Measurements from ENCODE around the gene NDUFAF7. TPM values are rescaled to one million over a fixed set of nuclear protein-coding genes. Genes with fewer than 3 reads are reported as not detected.

NDUFAF7 gene
- total RNA-seq, 1 experiment from 2014 or later, result 38.0 TPM

DNA sequence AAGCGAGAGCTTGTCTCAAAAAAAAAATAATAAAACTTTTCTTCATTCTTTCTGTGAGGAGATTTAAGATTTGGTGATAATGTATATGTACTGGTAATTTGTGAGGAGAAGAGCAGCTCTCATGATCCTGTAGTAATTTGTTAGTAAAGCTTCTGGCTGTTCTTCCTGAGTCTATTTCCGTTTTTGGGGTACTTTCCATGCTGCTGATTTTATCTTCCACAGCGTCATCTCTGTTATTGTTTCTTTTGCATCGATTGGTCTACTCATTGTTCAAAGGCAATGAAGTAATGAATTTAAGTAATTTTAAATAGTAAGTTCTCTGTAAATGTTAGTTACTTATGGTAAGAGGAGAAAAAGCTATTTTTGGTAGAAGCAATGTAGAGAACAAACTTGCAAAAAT, 12.0 kb downstream of the NDUFAF7 start:
- H3K4me3 Mint-ChIP-seq (ENCODE audit: unreplicated experiment), result no peak overlapping the region
- intact Hi-C loops (cut with micrococcal nuclease; ENCODE audit: unreplicated experiment), result no loop called here
- H3K9me3 ChIP-seq, result no peaks in the 10 kb centered on the region
- peaks cover 1% of the 10 kb centered on the region; the same call in 1 of the 2 replicates for H3K36me3 ChIP-seq (ENCODE audit: control insufficient read depth, insufficient read depth, low read length)
- CTCF ChIA-PET, result no interaction called here
- no peaks in the 10 kb centered on the region for H3K4me1 ChIP-seq
- H3K4me3 ChIP-seq (ENCODE audit: low read depth, low read length), result no peak overlapping the region
- no peaks in the 10 kb centered on the region for H3K27me3 Mint-ChIP-seq (ENCODE audit: insufficient read depth, unreplicated experiment)
- TF ChIP-seq, protein P1, sequence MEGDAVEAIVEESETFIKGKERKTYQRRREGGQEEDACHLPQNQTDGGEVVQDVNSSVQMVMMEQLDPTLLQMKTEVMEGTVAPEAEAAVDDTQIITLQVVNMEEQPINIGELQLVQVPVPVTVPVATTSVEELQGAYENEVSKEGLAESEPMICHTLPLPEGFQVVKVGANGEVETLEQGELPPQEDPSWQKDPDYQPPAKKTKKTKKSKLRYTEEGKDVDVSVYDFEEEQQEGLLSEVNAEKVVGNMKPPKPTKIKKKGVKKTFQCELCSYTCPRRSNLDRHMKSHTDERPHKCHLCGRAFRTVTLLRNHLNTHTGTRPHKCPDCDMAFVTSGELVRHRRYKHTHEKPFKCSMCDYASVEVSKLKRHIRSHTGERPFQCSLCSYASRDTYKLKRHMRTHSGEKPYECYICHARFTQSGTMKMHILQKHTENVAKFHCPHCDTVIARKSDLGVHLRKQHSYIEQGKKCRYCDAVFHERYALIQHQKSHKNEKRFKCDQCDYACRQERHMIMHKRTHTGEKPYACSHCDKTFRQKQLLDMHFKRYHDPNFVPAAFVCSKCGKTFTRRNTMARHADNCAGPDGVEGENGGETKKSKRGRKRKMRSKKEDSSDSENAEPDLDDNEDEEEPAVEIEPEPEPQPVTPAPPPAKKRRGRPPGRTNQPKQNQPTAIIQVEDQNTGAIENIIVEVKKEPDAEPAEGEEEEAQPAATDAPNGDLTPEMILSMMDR (IDR thresholded peaks at IDR 0.05; ENCODE audit: insufficient read depth in 1 of 2, low read depth in 1 of 2, low read length in 1 of 2, severe bottlenecking in 1 of 2, unreplicated experiment in 1 of 2), result no peak
- no peaks in the 10 kb centered on the region for H3K27me3 ChIP-seq (replicated peaks; ENCODE audit: control insufficient read depth, insufficient read depth, low read length)
- peaks cover 51% of the 10 kb centered on the region for H3K36me3 Mint-ChIP-seq (ENCODE audit: insufficient read depth, unreplicated experiment)
- POLR2A ChIA-PET, result no interaction called here
- DNase-seq, result no peak
- H3K27ac Mint-ChIP-seq (ENCODE audit: unreplicated experiment), result no peak overlapping the region
- H3K4me1 Mint-ChIP-seq (ENCODE audit: low read depth, unreplicated experiment), result no peaks in the 10 kb centered on the region
- no TSS peak for BruUV-seq (replicated peaks)
- no peaks in the 10 kb centered on the region for H3K9me3 Mint-ChIP-seq (ENCODE audit: unreplicated experiment)

DNA sequence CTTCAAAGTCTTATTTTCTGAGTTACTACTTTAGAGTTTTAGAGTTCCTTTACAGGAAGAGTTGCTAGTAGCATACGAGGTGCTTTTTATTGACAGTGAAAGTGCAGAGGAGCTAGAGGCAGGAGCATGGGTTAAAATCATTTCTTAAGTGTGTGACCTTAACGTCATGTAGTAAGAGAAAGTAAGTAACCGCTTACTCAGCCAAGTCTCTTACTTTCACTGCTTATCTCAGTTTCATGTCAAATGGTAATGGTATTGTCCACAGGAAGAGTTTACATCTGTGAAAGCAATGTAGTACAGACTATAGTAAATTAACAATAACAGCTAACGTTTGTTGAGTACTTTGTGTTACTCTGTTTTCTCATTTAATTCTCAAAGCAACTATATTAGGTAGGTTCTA, 12.6 kb downstream of the NDUFAF7 start:
- H3K4me3 ChIP-seq (ENCODE audit: low read depth, low read length), result no peak overlapping the region
- intact Hi-C loops (cut with micrococcal nuclease; ENCODE audit: unreplicated experiment), result no loop called here
- POLR2A ChIA-PET, result no interaction called here

DNA sequence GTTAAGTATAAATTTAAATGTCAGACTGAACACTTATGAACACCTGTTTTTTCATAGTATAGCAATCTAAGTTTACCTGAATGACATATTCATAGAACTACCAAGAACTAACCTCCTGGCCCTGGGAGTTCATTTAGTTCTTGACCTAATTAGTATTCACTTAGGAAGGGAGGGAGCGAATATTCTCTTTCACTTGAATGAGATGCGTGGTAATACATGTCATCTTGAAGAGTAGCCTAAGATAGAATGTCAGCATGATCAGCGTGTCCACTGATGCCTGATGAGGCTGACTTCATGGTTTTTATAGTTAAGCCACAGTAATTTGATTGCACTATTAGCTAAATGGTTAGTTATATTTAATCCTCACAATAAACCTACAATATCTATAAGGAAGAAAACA, 13.3 kb downstream of the NDUFAF7 start:
- intact Hi-C loops (cut with micrococcal nuclease; ENCODE audit: unreplicated experiment), result no loop called here
- Mint-ChIP-seq H3K27ac (ENCODE audit: unreplicated experiment) (no peak overlapping the region), H3K4me3 (ENCODE audit: unreplicated experiment) (no peak overlapping the region), H3K9me3 (ENCODE audit: unreplicated experiment) (no peaks in the 10 kb centered on the region), H3K36me3 (ENCODE audit: insufficient read depth, unreplicated experiment) (peaks cover 52% of the 10 kb centered on the region), H3K4me1 (ENCODE audit: low read depth, unreplicated experiment) (no peaks in the 10 kb centered on the region), H3K27me3 (ENCODE audit: insufficient read depth, unreplicated experiment) (no peaks in the 10 kb centered on the region)
- peaks cover 1% of the 10 kb centered on the region; the same call in 1 of the 2 replicates for H3K36me3 ChIP-seq (ENCODE audit: control insufficient read depth, insufficient read depth, low read length)
- ChIA-PET POLR2A (no interaction called here), CTCF (no interaction called here)
- no peaks in the 10 kb centered on the region for H3K9me3 ChIP-seq
- BruUV-seq (replicated peaks), result no TSS peak
- TF ChIP-seq, protein P1 (IDR thresholded peaks at IDR 0.05; ENCODE audit: insufficient read depth in 1 of 2, low read depth in 1 of 2, low read length in 1 of 2, severe bottlenecking in 1 of 2, unreplicated experiment in 1 of 2), result no peak
- DNase-seq, result no peak
- no peaks in the 10 kb centered on the region for H3K27me3 ChIP-seq (replicated peaks; ENCODE audit: control insufficient read depth, insufficient read depth, low read length)
- H3K4me1 ChIP-seq, result no peaks in the 10 kb centered on the region
- no peak overlapping the region for H3K4me3 ChIP-seq (ENCODE audit: low read depth, low read length)

More for the DNA sequence above, 12.6 kb downstream of the NDUFAF7 start:
- no peak overlapping the region for H3K4me3 Mint-ChIP-seq (ENCODE audit: unreplicated experiment)
- H3K27me3 Mint-ChIP-seq (ENCODE audit: insufficient read depth, unreplicated experiment), result no peaks in the 10 kb centered on the region
- no peaks in the 10 kb centered on the region for H3K9me3 ChIP-seq
- no peaks in the 10 kb centered on the region for H3K9me3 Mint-ChIP-seq (ENCODE audit: unreplicated experiment)
- H3K27me3 ChIP-seq (replicated peaks; ENCODE audit: control insufficient read depth, insufficient read depth, low read length), result no peaks in the 10 kb centered on the region
- H3K27ac Mint-ChIP-seq (ENCODE audit: unreplicated experiment), result no peak overlapping the region
- TF ChIP-seq, protein P1 (IDR thresholded peaks at IDR 0.05; ENCODE audit: insufficient read depth in 1 of 2, low read depth in 1 of 2, low read length in 1 of 2, severe bottlenecking in 1 of 2, unreplicated experiment in 1 of 2), result no peak
- DNase-seq, result no peak
- CTCF ChIA-PET, result no interaction called here
- H3K4me1 ChIP-seq, result no peaks in the 10 kb centered on the region
- no TSS peak for BruUV-seq (replicated peaks)
- H3K4me1 Mint-ChIP-seq (ENCODE audit: low read depth, unreplicated experiment), result no peaks in the 10 kb centered on the region
- peaks cover 51% of the 10 kb centered on the region for H3K36me3 Mint-ChIP-seq (ENCODE audit: insufficient read depth, unreplicated experiment)
- peaks cover 1% of the 10 kb centered on the region; the same call in 1 of the 2 replicates for H3K36me3 ChIP-seq (ENCODE audit: control insufficient read depth, insufficient read depth, low read length)

All from Caco-2 (cell line).